Tracheal epithelial cell (primary cell): ENCODE results near the gene RAB3IP. TPM values are rescaled to one million over a fixed set of nuclear protein-coding genes. Genes with fewer than 3 reads are reported as not detected.

Source experiments
- total RNA-seq: library from RNA; depleted of rRNA; stranded (reverse); fragments of >200 nt; gene quantifications from 2 replicates; pipeline ENCODE4 v1.2.1, GENCODE V29; 2014

Gene RAB3IP, protein sequence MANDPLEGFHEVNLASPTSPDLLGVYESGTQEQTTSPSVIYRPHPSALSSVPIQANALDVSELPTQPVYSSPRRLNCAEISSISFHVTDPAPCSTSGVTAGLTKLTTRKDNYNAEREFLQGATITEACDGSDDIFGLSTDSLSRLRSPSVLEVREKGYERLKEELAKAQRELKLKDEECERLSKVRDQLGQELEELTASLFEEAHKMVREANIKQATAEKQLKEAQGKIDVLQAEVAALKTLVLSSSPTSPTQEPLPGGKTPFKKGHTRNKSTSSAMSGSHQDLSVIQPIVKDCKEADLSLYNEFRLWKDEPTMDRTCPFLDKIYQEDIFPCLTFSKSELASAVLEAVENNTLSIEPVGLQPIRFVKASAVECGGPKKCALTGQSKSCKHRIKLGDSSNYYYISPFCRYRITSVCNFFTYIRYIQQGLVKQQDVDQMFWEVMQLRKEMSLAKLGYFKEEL
- 29.8 and 59.3 TPM in 2 replicates for total RNA-seq

DNA sequence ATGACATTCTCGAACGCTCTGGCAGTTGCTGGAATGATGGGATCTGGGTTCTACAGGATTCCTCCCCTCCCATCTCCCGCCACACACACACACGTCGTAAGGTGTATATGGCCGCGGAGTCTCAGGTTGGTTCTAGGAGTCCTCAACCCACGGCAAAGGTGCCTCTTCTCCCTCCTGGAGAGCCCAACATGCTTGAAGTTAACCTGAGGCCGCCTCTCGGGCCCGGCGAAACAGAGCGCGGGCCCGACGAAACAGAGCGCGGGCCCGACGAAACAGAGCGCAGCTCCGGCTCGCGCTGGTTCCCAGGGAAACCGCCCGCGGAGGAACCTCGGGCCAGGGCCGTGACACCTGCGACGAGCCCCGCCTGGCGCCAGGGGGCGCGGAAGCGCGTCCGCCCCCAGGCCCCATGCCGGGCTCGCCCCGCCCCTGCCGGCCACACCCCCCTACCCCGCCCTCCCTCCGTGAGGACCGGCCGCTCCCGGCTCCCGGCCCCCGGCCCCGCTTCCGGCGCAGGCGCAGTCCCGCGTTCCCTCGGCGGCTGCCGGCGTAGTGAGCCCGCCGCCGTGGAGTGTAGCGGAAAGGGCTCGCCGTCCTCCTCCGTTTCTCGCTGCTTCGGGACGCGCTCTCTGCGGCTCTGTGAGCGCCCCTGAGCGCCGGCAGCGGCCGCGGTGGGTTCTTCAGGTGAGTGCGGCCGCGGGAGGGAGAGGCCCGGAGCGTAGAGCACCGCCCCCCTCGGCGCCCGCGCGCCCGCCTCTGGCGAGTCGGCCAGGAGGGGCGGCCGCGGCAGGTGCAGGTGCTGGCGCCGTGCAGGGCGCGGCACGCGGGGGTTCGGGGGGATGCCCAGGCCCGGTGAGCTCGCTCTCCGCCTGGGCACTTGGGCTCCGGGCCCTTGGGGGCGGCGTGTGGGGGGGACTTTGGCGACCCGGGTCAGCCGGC lies at the start of gene RAB3IP:
Gene RAB3IP (plus strand): TSS at position 510 of the 936 bp plus-strand sequence. CDS start 16,549 bp downstream, outside the sequence.

GRCh38 chr12:69698769-69699540 lies 39.7 kb upstream of the RAB3IP start, which contains the start of gene BEST3:
BEST3 (minus strand) TSS chr12:69699303; CDS start chr12:69697798, 1,505 bp downstream.

DNA sequence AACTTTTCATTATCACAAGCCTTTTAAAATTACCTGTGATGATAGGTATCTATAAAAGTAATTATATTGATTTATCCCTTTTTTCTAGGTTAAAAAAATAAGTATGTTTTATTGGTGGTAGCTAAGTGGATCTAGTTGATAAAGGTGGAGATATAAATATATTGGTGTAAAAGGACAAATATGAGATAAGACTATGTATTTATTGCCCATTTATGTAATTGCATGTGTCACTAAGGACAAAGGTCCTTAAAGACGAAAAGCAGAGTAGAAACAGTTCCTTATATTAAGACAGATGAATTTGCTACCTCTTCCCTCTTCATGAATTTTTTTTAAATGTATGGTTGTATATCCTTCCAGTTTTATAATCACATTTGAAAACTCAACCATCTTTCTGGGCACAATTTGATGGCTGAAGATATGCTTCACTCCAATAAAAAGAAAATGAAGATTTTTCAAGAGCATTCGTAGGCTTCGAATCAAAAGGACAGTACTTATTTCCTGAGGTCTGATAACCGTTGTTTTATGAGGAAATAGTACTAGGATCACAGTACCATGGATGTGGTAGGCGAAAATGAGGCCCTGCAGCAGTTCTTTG lies 86.4 kb downstream of the RAB3IP start, which contains the start of gene MYRFL:
Gene MYRFL (plus strand): TSS at position 262 of the 595 bp plus-strand sequence. CDS start 291 bp downstream, at position 553.

Other genes starting within 250 kb of the RAB3IP start
- gene CCT2, start 153.4 kb upstream of the RAB3IP start, total RNA-seq = 263 and 284 TPM in 2 replicates
- not detected in 2 replicates for gene LRRC10, start 128.0 kb upstream of the RAB3IP start, total RNA-seq
- under 0.01 TPM in 1 of 2 replicates, not detected in the other for gene BEST3, start 39.6 kb upstream of the RAB3IP start, total RNA-seq
- gene MYRFL, start 86.4 kb downstream of the RAB3IP start, total RNA-seq = 0.24 TPM in 1 of 2 replicates, not detected in the other